Keratinocyte (primary cell): ENCODE results near the gene EFHD1.
"Not testable (repeated sequence)": the region's sequence is repeated elsewhere in the genome, so short reads cannot be mapped to it uniquely, and the experiment has no call there.

Experiments used
- EZH2 ChIP-seq: IDR thresholded peaks from one replicate; pipeline ENCODE4 v1.6.1; 2012; ENCODE audit warnings: inconsistent platforms, mild to moderate bottlenecking, low read length, moderate library complexity
- TF ChIP-seq, protein P1 (sequence below), 3 experiments: IDR thresholded peaks in 1 of 3; conservative IDR thresholded peaks in 1 of 3; optimal IDR thresholded peaks in 1 of 3; 2 replicates in 2 of 3; 3 replicates in 1 of 3; pipeline versions ENCODE3 to v1.5.1; 2011; ENCODE audit warnings: low read length in 3 of 3, mild to moderate bottlenecking in 3 of 3, moderate library complexity in 2 of 3, control low read depth in 1 of 3, inconsistent platforms in 1 of 3; ENCODE audit not compliant: insufficient read depth in 2 of 3; ENCODE audit errors: extremely low read depth in 1 of 3

DNA sequence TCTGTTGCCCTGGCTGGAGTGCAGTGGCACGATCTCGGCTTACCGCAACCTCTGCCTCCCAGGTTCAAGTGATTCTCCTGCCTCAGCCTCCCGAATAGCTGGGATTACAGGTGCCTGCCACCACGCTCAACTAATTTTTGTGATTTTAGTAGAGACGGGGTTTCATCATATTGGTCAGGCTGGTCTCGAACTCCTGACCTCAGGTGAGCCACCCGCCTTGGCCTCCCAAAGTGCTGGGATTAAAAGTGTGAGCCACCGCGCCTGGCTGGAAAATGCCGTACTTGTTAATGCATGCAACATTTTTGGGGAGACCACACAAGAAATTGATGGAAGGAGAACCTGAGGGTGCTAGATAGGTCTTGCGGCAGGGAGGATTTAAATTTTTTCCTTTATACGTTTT, 57.7 kb downstream of the EFHD1 start:
- not testable (repeated sequence) for TF ChIP-seq EZH2
- TF ChIP-seq, protein P1, sequence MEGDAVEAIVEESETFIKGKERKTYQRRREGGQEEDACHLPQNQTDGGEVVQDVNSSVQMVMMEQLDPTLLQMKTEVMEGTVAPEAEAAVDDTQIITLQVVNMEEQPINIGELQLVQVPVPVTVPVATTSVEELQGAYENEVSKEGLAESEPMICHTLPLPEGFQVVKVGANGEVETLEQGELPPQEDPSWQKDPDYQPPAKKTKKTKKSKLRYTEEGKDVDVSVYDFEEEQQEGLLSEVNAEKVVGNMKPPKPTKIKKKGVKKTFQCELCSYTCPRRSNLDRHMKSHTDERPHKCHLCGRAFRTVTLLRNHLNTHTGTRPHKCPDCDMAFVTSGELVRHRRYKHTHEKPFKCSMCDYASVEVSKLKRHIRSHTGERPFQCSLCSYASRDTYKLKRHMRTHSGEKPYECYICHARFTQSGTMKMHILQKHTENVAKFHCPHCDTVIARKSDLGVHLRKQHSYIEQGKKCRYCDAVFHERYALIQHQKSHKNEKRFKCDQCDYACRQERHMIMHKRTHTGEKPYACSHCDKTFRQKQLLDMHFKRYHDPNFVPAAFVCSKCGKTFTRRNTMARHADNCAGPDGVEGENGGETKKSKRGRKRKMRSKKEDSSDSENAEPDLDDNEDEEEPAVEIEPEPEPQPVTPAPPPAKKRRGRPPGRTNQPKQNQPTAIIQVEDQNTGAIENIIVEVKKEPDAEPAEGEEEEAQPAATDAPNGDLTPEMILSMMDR (optimal IDR thresholded peaks at IDR 0.05 in 1 of 3, IDR thresholded peaks at IDR 0.05 in 1 of 3, conservative IDR thresholded peaks at IDR 0.05 in 1 of 3; ENCODE audit: extremely low read depth in 1 of 3, insufficient read depth in 2 of 3, low read length in 3 of 3): not testable (repeated sequence)
